Gastroesophageal sphincter (tissue), 4 donors: ENCODE data around the gene FGF14. TPM values are rescaled to one million over a fixed set of nuclear protein-coding genes. Genes with fewer than 3 reads are reported as not detected.

ENCODE experiments used
- ATAC-seq: fragments of 150-250 bp; one replicate; pipeline ENCODE4 v1.9.1; 2016; ENCODE audit warnings: mild to moderate bottlenecking, moderate library complexity
- H3K27ac ChIP-seq, 4 donors: fragments of 200-600 bp; sonication (generic) in 3 of 4; 1 replicate in 3 of 4; 2 replicates in 1 of 4; pipeline ENCODE4 v1.5.1; 2016 to 2019
- H3K27me3 ChIP-seq: fragments of 200-600 bp; sonication (generic); one replicate; pipeline ENCODE4 v1.5.1; 2019
- H3K36me3 ChIP-seq, 2 donors: fragments of 200-600 bp; sonication (generic); one replicate each; pipeline ENCODE4 v1.5.1; 2019; ENCODE audit warnings: control low read depth in 1 of 2
- H3K4me1 ChIP-seq, 3 donors: fragments of 200-600 bp; sonication (generic); 1 replicate in 2 of 3; 2 replicates in 1 of 3; pipeline ENCODE4 v1.5.1; 2016 to 2019; ENCODE audit warnings: control low read depth in 2 of 3
- H3K4me3 ChIP-seq, 2 donors: fragments of 200-600 bp; sonication (generic); one replicate each; pipeline ENCODE4 v1.5.1; 2019; ENCODE audit warnings: mild to moderate bottlenecking in 1 of 2, moderate library complexity in 1 of 2
- H3K9me3 ChIP-seq, 3 donors: fragments of 200-600 bp; sonication (generic); one replicate each; pipeline ENCODE4 v1.5.1; 2017 to 2019; ENCODE audit warnings: control low read depth in 2 of 3
- CTCF ChIP-seq, 4 experiments: fragments of 200-600 bp in 2 of 4; fragments of 450-650 bp in 2 of 4; sonication (generic) in 1 of 4; IDR thresholded peaks; one replicate each; pipeline ENCODE4 v1.5.1; 2017 to 2019; ENCODE audit warnings: antibody characterized with exemption in 4 of 4, mild to moderate bottlenecking in 2 of 4, moderate library complexity in 2 of 4
- EP300 ChIP-seq: sonication (generic); formaldehyde crosslinking; IDR thresholded peaks from one replicate; pipeline ENCODE4 v1.6.1; 2017; ENCODE audit warnings: antibody characterized with exemption, mild to moderate bottlenecking
- POLR2A ChIP-seq, 2 donors: fragments of 450-650 bp; IDR thresholded peaks; one replicate each; pipeline ENCODE4 v1.6.1; 2017; ENCODE audit warnings: antibody characterized with exemption in 2 of 2, mild to moderate bottlenecking in 2 of 2, moderate library complexity in 1 of 2
- POLR2AphosphoS5 ChIP-seq: sonication (generic); formaldehyde crosslinking; IDR thresholded peaks from one replicate; pipeline ENCODE4 v1.6.1; 2017; ENCODE audit warnings: antibody characterized with exemption
- WGBS, 2 donors: methylation state at CpG; one replicate each; pipeline ENCODE4 v1.1.5; 2018; ENCODE audit warnings: low coverage in 1 of 2; 5-methylcytosine and 5-hydroxymethylcytosine counted together
- total RNA-seq, 4 donors: library from RNA; depleted of rRNA; stranded (reverse); fragments of >200 nt; gene quantifications; one replicate each; pipeline ENCODE4 v1.1.0, GENCODE V29; 2016

The FGF14 gene
- total RNA-seq, 4 donors from 2014 or later = 0.31 to 2.0 (median 0.95) TPM

GRCh38 chr13:102170305-102170704 lies 231.5 kb downstream of the FGF14 start:
- Histone ChIP-seq H3K27me3 (no peaks in the 10 kb centered on the region), H3K27ac (no peak overlapping the region), H3K4me1 (no peaks in the 10 kb centered on the region), H3K9me3 (no peaks in the 10 kb centered on the region), H3K4me3 (no peak overlapping the region), H3K36me3 (no peaks in the 10 kb centered on the region)
- no peak for TF ChIP-seq POLR2A (IDR thresholded peaks at IDR 0.05)
- TF ChIP-seq EP300 = no peak
- no peak for TF ChIP-seq POLR2AphosphoS5
- TF ChIP-seq CTCF (IDR thresholded peaks at IDR 0.05) = no peak
- no peak for ATAC-seq
- WGBS, 2 donors = 70 to 85% methylated on average over 4 to 5 of the region's 6 CpGs

- H3K27ac ChIP-seq = no peak overlapping the region
- no peaks in the 10 kb centered on the region for H3K9me3 ChIP-seq
- no peaks in the 10 kb centered on the region for H3K36me3 ChIP-seq
- H3K4me3 ChIP-seq = no peak overlapping the region
- H3K27me3 ChIP-seq = no peaks in the 10 kb centered on the region
- TF ChIP-seq POLR2A (IDR thresholded peaks at IDR 0.05) (no peak), CTCF (IDR thresholded peaks at IDR 0.05) (no peak), POLR2AphosphoS5 (no peak), EP300 (no peak)
- ATAC-seq = no peak
- 66 to 91% methylated on average over 2 of the region's 2 CpGs for WGBS, 2 donors
- no peaks in the 10 kb centered on the region for H3K4me1 ChIP-seq
These were observed 232.3 kb downstream of the FGF14 start for GRCh38 chr13:102169471-102170015.

- WGBS, 2 donors = 88 to 89% methylated on average over 3 to 5 of the region's 5 CpGs
- ATAC-seq = no peak
- Histone ChIP-seq H3K4me3 (no peak overlapping the region), H3K27ac (no peak overlapping the region), H3K36me3 (no peaks in the 10 kb centered on the region), H3K27me3 (no peaks in the 10 kb centered on the region), H3K4me1 (no peaks in the 10 kb centered on the region), H3K9me3 (no peaks in the 10 kb centered on the region)
- TF ChIP-seq CTCF (IDR thresholded peaks at IDR 0.05) = no peak
These were observed 249.1 kb downstream of the FGF14 start for GRCh38 chr13:102152790-102153189.

GRCh38 chr13:102147353-102147752 lies 254.5 kb downstream of the FGF14 start:
- no peak overlapping the region for H3K4me3 ChIP-seq
- H3K9me3 ChIP-seq = no peaks in the 10 kb centered on the region
- TF ChIP-seq POLR2A (IDR thresholded peaks at IDR 0.05) (no peak), CTCF (IDR thresholded peaks at IDR 0.05) (no peak), EP300 (no peak), POLR2AphosphoS5 (no peak)
- H3K36me3 ChIP-seq = no peaks in the 10 kb centered on the region
- H3K4me1 ChIP-seq = no peaks in the 10 kb centered on the region
- H3K27ac ChIP-seq = no peak overlapping the region
- H3K27me3 ChIP-seq = no peaks in the 10 kb centered on the region
- ATAC-seq = no peak

GRCh38 chr13:102145750-102146149 lies 256.1 kb downstream of the FGF14 start:
- H3K4me1 ChIP-seq = no peaks in the 10 kb centered on the region
- TF ChIP-seq POLR2A (IDR thresholded peaks at IDR 0.05) = no peak
- TF ChIP-seq POLR2AphosphoS5 = no peak
- TF ChIP-seq EP300 = no peak
- TF ChIP-seq CTCF (IDR thresholded peaks at IDR 0.05) = no peak
- no peaks in the 10 kb centered on the region for H3K9me3 ChIP-seq
- H3K27ac ChIP-seq = no peak overlapping the region
- ATAC-seq = no peak
- no peaks in the 10 kb centered on the region for H3K27me3 ChIP-seq
- no peaks in the 10 kb centered on the region for H3K36me3 ChIP-seq
- H3K4me3 ChIP-seq = no peak overlapping the region
